HG03469 (cell line): ENCODE data around the gene FAM151B.
"Not testable (repeated sequence)": the region's sequence is repeated elsewhere in the genome, so short reads cannot be mapped to it uniquely, and the experiment has no call there.

Experiments used
- ATAC-seq: cut with Tn5 transposase; IDR thresholded peaks from one replicate; pipeline ENCODE4 v1.9.1; 2021; ENCODE audit warnings: mild to moderate bottlenecking, moderate library complexity, moderate number of reproducible peaks; ENCODE audit not compliant: unreplicated experiment

Gene FAM151B

GRCh38 chr5:80487829-80488721, at the start of gene FAM151B:
Gene FAM151B, plus strand, starts transcription at chr5:80488100. Its CDS starts 24 bp downstream, at chr5:80488124.
- ATAC-seq: peak; percentile 87

- no peak for ATAC-seq
Observed at GRCh38 chr5:80438739-80439138, 49.2 kb upstream of the FAM151B start.

- ATAC-seq: no peak
Observed at GRCh38 chr5:80439213-80439612, 48.7 kb upstream of the FAM151B start.

- no peak for ATAC-seq
Observed at GRCh38 chr5:80442742-80443141, 45.2 kb upstream of the FAM151B start.

DNA sequence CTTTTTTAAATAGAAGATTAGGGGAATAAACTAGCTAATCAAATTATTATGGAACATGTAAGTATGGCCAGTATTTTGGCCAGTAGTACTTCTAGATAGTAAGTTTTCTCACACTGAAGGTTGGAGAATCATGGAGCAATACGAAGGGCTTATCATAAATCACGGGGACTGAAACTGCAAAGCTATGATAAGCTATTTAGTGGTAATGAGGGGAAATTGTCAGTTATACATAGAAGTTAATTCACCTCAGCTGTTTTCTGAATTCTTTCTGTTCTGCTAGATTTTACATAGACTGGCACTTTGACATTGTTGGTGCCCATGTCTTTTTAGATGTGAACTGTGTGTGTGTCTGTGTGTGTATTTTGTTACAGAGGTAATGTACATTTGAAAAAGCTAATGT, 34.5 kb upstream of the FAM151B start:
- no peak for ATAC-seq

- no peak for ATAC-seq
Observed at GRCh38 chr5:80463269-80463668, 24.6 kb upstream of the FAM151B start.

DNA sequence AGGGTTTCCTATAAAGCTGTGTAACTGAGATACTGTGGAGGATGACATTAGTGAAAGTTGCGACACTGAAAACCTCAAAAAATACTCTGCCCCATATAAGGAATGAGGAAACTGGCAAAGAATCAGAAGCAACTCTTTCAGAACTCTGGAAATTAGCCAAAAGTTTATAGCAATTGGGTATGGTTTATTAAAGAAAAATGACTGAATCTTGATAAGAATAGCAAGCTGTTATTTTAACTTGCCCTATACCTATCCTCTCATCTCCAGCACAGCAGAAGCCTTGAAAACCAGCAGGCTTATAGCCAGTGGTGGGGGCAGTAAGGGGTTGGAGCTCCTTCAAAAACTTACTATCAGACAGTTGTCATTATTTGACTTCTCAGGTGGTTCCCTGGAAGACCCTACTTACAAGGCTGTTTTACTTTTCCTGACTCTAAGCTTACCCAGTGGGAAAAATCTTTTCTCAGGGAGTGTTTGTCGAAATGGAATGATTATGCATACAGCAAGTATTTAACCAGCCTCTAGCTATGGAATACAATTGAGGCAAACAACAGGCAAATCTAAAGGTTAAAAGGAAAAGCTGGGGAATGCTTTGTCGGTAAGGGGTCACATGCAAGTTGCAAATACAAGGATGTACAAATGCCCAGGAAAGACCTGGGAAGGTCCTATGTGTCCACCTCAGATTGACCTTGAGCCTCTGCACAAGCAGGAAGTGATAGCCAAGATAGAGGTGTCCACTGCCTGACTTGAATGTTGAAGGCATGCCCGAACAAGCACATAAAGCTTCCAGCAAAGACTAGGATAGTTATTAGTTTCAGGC, 21.0 kb upstream of the FAM151B start:
- ATAC-seq: no peak

- ATAC-seq: no peak
Observed at GRCh38 chr5:80468131-80468530, 19.8 kb upstream of the FAM151B start.

DNA sequence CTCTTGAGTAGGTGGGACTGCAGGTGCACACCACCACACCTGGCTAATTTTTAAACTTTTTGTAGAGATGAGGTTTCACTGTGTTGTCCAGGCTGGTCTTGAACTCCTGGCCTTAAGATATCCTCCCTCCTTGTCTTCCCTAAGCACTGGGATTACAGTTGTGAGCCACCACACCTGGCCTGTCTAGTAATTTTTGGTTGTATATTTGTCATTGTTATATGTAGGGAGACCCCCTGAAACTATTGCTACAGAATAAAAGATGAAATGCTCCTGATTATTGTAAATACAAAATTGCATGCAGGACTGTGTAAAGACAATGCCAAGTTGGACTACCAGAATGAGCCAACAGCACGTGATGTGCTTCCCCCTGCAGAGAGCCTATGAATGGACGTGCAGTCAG, 17.3 kb upstream of the FAM151B start:
- not testable (repeated sequence) for ATAC-seq

GRCh38 chr5:80474929-80475328, 13.0 kb upstream of the FAM151B start:
- no peak for ATAC-seq

DNA sequence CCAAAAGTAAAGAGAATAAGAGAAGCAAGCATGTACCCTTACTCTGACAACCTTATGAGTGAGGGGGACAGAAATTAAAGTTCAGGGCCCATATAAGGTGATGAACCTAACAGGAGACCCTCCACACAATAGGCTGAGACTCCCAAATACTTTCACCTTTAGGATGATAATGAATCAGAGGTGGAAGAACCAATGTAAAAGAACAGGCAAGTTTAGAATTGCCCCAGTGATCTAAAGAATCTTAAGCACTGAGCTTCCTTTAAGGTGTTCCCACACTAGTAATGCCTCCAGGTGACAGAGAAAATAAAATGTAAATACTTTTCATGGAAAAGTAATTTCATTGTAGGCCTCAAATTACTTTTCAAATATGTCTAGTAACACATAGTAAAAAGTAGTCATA, 8.2 kb upstream of the FAM151B start:
- ATAC-seq: no peak

- ATAC-seq: no peak
Observed at GRCh38 chr5:80480354-80480753, 7.5 kb upstream of the FAM151B start.

- no peak for ATAC-seq
Observed at GRCh38 chr5:80481019-80481893, 6.6 kb upstream of the FAM151B start.

DNA sequence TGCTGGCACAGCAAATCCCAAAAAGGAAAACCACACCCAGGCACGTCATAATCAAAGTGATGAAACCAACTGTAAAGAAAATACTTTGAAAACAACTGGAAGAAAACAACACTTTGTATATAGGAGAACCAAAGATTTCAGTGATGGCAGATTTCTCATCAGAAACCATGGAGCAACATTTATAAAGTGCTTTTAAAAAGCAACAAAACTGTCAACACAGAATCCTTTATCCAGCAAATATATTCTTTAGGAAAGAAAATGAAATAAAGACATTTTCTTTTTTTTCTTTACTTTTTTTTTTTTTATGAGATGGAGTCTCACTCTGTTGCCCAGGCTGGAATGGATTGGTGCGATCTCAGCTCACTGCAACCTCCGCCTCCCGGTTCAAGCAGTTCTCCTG, 5.3 kb upstream of the FAM151B start:
- ATAC-seq: no peak

DNA sequence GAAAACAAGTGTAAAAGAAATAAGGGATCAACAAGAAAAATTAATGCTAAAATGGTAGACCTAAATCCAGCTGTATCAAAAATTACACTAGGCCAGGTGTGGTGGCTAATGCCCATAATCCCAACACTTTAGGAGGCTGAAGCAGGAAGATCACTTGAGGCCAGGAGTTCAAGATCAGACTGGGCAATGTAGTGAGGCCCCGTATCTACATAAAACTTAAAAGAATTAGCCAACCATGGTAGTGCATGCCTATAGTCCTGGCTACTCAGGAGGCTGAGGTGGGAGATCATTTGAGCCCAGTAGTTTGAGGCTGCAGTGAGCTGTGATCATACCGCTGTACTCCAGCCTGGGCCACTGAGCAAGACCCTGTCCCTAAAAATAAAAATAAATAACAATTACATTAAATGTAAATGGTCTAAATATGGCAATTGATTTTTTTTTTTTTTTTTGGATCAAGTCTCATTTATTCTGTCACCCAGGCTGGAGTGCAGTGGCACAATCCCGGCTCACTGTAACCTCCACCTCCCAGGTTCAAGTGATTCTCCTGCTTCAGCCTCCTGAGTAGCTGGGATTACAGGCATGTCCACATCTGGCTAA, 4.2 kb upstream of the FAM151B start:
- no peak for ATAC-seq

- ATAC-seq: no peak
Observed at GRCh38 chr5:80487444-80487828, 464 bp upstream of the FAM151B start.

DNA sequence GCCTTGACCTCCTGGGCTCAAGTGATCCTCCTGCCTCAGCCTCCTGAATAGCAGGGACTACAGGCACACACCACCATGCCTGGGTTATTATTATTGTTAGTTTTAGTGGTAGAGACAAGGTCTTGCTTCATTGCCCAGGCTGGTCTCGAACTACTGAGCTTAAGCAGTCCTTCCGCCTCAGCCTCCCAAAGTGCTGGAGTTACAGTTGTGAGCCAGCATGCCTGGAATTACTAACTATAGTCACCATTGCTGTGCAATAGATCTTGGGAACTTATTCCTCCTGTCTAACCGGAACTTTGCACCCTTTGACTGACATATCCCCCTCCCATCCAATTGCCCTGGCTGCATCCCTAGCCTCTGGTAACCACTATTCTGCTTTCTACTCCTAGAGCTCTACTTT, 3.4 kb downstream of the FAM151B start:
- no peak for ATAC-seq

GRCh38 chr5:80492741-80493140, 4.8 kb downstream of the FAM151B start:
- ATAC-seq: no peak

- not testable (repeated sequence) for ATAC-seq
Observed at GRCh38 chr5:80493443-80493842, 5.5 kb downstream of the FAM151B start.

GRCh38 chr5:80495891-80496290, 8.0 kb downstream of the FAM151B start:
- no peak for ATAC-seq

DNA sequence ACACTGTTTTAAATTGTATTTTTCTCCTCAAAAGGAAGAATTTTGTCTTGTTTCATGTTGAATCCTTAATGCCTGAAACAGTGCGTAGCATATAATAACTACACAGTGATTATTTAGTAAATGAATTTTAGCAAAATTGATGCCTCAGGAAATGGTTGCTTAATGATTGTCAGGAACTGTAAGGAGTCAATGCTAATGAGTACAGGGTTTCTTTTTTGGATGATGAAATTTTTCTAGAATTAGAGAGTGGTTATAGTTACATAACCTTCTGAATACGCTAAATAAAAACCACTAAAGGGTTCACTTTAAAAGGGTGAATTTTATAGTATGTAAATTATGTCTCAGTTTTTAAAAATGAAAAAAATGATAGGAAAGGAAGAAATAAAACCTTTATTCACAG, 14.9 kb downstream of the FAM151B start:
- ATAC-seq: no peak
